SHP77 treated with DMSO at 0.1 percent for 48 hours (cell line): ENCODE results near the gene TMPRSS6.
A peak's percentile ranks its signal among the peaks of the same experiment; 100 is the strongest.

Experiments
- DNase-seq: peaks from one replicate; lab custom pipeline; 2025; lab: John Stamatoyannopoulos, UW

TMPRSS6 gene

GRCh38 chr22:37115032-37115431 lies 5.5 kb upstream of the TMPRSS6 start:
- no peak for DNase-seq

- DNase-seq, result no peak
Measured at GRCh38 chr22:37113757-37114156, 4.2 kb upstream of the TMPRSS6 start.

GRCh38 chr22:37112084-37112728 lies 2.7 kb upstream of the TMPRSS6 start:
- no peak for DNase-seq

- DNase-seq, result no peak
Measured at GRCh38 chr22:37111156-37111717, 1.7 kb upstream of the TMPRSS6 start.

GRCh38 chr22:37107816-37108621 lies 1.5 kb downstream of the TMPRSS6 start:
- no peak for DNase-seq

DNA sequence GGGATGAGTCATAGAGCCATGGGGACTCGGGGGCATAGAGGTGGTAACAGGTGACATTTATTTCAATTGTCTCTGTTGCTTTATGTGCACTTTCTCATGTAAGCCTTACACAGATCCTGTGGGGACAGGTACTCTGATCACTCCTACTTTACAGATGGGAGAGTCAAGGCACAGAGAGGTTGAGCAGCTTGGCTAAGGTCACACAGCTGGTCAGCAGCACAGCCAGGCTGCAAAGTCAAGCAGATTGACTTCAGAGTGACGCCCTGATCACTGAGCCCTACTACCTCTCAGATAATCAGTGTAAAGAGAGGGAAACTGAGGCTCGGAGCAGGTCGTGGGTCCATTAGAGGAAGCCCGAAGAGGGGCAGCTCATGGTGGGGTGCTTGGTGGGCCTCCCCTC lies 3.5 kb downstream of the TMPRSS6 start:
- no peak for DNase-seq

- DNase-seq, result no peak
Measured at GRCh38 chr22:37105154-37105553, 4.4 kb downstream of the TMPRSS6 start.

DNA sequence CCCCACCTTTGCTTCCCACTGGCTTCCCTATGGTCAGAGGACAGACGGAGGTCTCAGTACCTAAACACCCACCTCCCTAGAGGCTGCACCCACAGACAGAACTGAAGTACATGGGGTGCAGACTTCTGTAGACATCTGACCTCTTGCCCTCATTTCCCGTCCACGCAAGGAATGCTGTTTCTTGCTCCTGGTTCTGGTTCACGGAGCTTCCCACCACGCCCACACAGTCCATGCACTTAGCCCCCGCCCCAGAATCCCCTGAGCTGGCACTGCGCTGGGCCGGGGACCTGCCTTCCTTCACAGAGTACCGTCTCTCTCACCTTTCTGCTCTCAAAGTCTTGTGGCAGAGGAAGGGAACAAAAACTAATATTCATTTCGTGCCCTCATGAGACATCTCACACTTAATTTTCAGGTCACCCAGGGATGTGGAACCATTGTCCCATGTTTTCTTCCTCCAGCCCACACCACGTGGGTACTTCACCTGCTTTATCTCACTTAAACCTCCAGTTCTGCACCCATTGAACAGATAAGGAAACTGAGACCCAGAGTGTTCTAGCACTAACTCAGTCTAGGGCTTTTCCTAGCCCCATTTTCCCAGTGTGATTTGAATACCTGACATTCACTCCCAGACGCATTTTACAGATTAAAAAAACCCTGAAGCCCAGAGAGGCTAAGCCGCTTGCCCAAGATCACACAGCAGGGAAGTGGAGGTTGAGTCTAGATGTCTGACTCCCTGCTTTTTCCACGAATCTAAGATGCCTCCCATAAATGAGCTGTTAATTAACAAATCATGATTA lies 5.7 kb downstream of the TMPRSS6 start:
- no peak for DNase-seq

GRCh38 chr22:37103151-37103550 lies 6.4 kb downstream of the TMPRSS6 start:
- no peak for DNase-seq

DNA sequence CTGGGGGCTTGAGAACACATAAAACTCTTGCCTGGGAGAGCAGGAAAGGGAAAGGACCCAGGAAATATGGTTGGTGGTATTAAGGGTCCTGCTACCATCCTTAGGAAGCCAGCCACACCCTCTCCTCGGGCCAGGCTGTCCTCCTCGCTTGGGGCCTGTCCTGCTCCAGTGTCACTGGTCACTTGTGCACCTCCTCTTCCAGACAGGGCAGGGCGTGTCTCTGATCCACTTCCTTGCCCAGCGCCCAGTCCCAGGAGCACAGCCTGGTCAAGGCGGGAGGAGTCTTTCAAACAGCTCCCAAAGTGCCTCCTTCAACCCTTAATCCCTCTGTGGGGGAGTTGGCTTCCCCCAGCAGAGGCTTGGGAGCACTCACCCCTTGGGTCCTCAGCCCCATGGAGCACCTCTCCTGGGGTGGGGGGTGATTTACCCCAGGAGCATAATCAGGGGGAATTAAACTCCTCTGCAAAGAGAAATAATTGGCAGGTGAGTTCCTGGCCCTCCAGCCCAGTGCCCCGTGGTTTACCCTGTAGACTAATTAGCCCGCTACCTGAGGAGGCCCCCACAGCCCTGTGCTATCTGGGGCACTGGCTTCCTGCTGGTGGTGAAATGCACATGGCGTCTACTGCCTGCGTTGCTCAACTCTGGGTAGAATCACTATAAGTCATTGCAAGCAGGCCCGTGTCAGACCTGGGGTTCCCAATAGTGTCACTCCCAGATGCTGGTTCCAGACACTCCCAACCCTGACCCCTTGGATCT lies 8.0 kb downstream of the TMPRSS6 start:
- no peak for DNase-seq

DNA sequence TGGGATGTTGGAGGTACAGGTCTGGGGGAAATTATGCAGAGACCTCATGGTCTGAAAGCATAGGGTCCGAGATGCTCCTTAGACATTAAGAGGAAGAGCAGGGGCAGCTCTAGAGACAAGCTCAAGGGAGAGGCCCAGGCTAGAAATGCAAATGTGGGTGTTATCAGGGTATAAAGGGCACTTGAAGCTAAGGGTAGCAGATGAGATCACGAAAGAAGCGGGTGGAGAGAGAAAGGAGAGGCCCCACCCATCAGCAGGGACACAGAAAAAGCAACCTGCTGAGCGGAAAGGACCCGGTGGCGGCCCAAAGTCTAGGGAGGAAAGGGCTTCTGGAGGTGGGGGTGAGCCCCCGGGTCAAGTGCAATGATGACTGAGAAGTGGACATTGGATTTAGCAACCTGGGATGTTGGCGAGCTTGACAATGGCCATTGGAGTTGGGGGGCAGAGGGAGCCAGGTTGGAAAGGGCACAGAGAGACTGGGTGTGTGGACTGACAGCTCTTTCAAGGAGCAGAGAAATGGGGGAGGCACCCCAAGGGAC lies 8.9 kb downstream of the TMPRSS6 start:
- DNase-seq, result no peak

DNA sequence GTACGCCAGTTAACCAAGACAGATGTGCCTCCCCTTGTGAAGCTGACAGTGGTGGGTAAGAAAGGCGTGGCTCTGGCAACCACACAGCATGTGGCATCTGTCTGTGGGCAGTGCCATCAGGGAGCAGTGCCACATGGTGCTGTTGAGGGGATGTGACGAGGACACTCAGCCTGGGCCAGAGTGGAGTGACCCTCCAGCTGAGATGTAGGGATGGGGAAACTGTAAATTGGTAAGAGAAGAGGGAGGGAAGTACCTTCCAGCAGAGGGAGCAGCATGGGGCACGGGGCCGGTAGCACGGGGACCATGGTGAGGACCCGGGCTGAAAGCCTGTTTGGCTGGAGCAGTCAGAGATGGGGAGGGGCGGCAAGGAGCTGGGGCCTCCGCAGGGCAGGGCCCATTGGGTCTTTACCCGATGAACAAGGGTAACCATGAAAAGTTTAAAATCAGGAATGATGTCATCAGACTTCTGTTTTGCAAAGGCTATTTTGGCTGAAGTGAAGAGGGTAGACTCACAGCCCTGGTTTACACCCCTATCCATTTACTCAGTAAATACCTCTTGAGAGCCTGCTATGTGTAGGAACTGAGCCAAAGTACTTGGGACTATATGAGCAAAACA lies 10.4 kb downstream of the TMPRSS6 start:
- DNase-seq, result no peak

DNA sequence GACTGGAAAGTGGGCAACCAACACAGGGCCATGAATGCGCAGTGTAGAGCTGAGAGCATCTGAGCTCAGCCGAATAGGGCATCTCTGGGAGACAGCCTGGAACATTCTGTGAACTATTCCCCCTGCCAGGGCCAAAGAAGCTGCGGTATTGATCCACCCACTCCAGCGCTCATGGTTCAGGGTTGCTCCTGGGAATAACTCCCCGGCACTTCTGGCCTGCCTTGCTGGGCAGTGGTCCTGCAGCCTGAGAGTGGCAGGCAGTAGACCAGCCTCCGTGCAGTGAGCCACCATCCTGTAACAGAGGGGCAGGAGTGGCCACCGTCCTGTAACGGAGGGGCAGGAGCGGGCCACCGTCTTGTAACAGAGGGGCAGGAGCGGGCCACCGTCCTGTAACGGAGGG lies 12.2 kb downstream of the TMPRSS6 start:
- DNase-seq, result no peak

DNA sequence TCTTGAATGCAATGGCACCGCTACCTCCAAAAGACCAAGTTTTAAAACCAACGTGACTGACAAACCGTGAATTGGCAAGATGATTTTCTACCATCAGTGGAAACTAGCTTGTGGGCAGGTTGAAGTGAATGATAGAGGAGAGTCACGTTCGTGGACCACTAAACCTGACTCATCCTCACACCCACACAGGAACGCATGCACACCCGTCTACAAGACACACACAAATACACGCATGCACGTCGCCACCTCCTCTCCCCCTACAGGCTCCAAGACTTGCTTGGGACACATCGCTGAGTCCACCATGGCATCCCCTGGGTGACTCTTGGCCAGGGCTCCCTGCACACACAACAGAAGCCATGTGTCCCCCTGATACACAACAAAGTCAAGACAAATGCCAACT lies 14.4 kb downstream of the TMPRSS6 start:
- DNase-seq, result no peak

GRCh38 chr22:37094239-37094638 lies 15.3 kb downstream of the TMPRSS6 start:
- no peak for DNase-seq

- DNase-seq, result no peak
Measured at GRCh38 chr22:37092997-37093396, 16.5 kb downstream of the TMPRSS6 start.

GRCh38 chr22:37091994-37092393 lies 17.5 kb downstream of the TMPRSS6 start:
- DNase-seq, result no peak

GRCh38 chr22:37090920-37091695 lies 18.4 kb downstream of the TMPRSS6 start:
- DNase-seq, result no peak

DNA sequence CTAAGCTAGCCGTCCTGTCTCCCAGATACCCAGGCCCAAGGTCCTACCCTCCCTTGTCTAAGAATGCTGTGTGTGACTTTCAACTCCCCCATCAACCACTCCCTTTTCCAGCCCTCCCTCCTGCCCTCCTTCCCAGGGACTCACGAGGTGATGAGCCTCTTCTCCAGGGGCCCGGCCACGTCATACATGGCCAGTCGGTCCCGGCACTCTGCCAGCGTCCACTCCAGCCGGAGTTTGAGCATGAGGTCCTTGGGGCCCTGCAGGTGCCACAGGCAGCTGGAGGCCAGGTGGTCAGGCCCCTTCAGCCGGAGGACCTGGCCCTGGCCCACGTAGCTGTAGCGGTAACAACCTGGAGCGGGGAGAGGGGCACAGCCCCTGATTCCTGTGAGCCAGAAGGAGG lies 20.1 kb downstream of the TMPRSS6 start:
- peak; percentile 59 for DNase-seq

DNA sequence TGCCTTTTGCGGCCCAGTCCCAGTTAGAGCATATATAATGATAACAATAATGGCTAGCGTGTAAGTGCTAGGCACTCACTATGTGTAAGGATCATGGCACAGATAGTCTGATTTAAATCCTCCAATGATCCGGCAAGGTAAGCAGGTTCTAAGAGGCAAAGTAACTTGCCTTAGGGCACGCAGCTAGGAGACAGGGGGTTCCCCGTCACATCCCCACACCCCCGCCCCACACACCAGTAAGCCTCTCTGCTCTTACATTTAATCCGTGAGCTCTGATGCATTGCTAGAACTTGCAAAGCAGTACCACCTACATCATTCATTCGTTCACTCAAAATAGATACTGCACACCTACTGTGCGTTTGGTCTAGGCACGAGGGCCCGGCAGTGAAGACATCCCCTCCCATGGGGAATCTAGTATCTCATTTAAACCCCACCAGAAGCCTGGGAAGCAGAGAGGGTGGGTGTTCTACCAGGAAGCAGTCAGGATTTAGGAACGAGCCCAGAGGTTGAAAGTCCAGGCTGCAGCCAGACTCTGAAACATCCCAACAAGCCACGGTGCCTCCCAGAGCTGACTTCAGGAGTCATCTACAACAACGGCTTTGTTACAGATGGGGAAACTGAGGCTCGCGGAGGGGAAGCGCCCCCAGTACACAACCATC lies 20.6 kb downstream of the TMPRSS6 start:
- DNase-seq, result no peak
